Activated CD4-positive, alpha-beta T cell treated with anti-CD3 and anti-CD28 coated beads for 1 hour (primary cell): ENCODE measurements around the gene SPTA1.

ENCODE experiments used
- DNase-seq: peaks from one replicate; pipeline ENCODE4 v3.0.0-alpha.2; 2020

SPTA1 gene

GRCh38 chr1:158563853-158564252 is 122.7 kb downstream of the SPTA1 start:
- no peak for DNase-seq
